ENCODE results near the gene AKAP6. TPM values are rescaled to one million over a fixed set of nuclear protein-coding genes. Genes with fewer than 3 reads are reported as not detected.
"Not testable (repeated sequence)": the region's sequence is repeated elsewhere in the genome, so short reads cannot be mapped to it uniquely, and the experiment has no call there.

AKAP6 gene
- total RNA-seq, 4 donors from 2014 or later, result 4.1 to 34.4 (median 15.3) TPM

GRCh38 chr14:32785585-32785984 is 456.5 kb downstream of the AKAP6 start:
- no peak for TF ChIP-seq POLR2A (IDR thresholded peaks at IDR 0.05)
- no peak for TF ChIP-seq CTCF (IDR thresholded peaks at IDR 0.05)
- intact Hi-C loops (cut with DNase I; ENCODE audit: low total_unique reads), result no loop called here
- no peaks in the 10 kb centered on the region for H3K9me3 ChIP-seq
- no peak overlapping the region for H3K27ac ChIP-seq
- H3K4me1 ChIP-seq, result no peaks in the 10 kb centered on the region
- H3K36me3 ChIP-seq, result no peaks in the 10 kb centered on the region
- DNase-seq, result no peak
- H3K4me3 ChIP-seq, result no peak overlapping the region
- H3K27me3 ChIP-seq, result no peaks in the 10 kb centered on the region

DNA sequence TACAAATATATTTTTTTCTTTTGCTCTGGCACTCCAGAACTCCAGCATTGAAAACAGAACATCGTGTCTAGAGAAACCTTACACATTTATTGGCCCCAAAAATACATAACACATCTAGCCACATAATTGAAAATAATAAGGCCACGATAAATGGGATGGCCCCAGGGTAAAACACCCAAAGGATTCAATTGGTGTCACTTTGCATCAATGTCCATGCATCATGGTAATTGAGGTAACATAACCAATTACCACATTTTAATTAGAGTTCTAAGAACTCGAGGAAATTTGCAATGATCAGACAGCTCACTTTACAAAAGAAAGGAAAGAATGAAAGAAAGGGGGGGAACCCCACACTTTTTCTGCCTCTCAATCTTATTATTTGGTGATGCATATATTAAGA is 457.8 kb downstream of the AKAP6 start:
- Histone ChIP-seq H3K36me3 (no peaks in the 10 kb centered on the region), H3K27me3 (no peaks in the 10 kb centered on the region), H3K4me3 (no peak overlapping the region), H3K4me1 (no peaks in the 10 kb centered on the region), H3K9me3 (no peaks in the 10 kb centered on the region), H3K27ac (no peak overlapping the region)
- DNase-seq, result no peak
- intact Hi-C loops (cut with DNase I; ENCODE audit: low total_unique reads), result no loop called here
- TF ChIP-seq CTCF (IDR thresholded peaks at IDR 0.05) (no peak), POLR2A (IDR thresholded peaks at IDR 0.05) (no peak)

- intact Hi-C loops (cut with DNase I; ENCODE audit: low total_unique reads); DNase-seq: not testable (repeated sequence)
These were observed 463.9 kb downstream of the AKAP6 start for GRCh38 chr14:32793033-32793432.

GRCh38 chr14:32800320-32800719 is 471.2 kb downstream of the AKAP6 start:
- TF ChIP-seq CTCF (IDR thresholded peaks at IDR 0.05) (no peak), POLR2A (IDR thresholded peaks at IDR 0.05) (no peak)
- Histone ChIP-seq H3K27ac (no peak overlapping the region), H3K4me3 (no peak overlapping the region), H3K4me1 (no peaks in the 10 kb centered on the region), H3K27me3 (no peaks in the 10 kb centered on the region), H3K36me3 (no peaks in the 10 kb centered on the region), H3K9me3 (peaks cover 0 to 13% of the 10 kb centered on the region in 2 donors)
- intact Hi-C loops (cut with DNase I; ENCODE audit: low total_unique reads), result no loop called here
- DNase-seq, result no peak

More at GRCh38 chr14:32793033-32793432, 463.9 kb downstream of the AKAP6 start:
- H3K36me3 ChIP-seq, H3K9me3 ChIP-seq, H3K27ac ChIP-seq, H3K27me3 ChIP-seq, H3K4me3 ChIP-seq, H3K4me1 ChIP-seq: not testable (repeated sequence)

DNA sequence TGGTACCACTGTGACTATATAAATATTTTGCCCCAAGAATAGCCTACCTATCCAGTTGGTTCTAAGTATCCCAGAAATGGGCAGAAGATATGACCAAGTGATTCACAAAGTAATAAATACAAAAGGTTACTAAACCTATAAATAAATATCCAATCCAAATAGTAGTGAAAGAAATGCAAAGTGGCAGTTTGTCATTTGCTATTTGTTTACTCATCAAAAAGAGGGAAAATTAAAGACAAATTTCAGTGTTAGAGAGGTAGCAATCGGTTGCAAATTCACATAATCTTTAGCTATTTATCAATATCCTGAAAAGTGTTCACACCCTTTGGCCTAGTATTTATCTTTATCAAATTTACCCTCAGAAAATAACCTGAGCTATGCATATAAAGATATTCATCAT is 473.2 kb downstream of the AKAP6 start:
- Histone ChIP-seq H3K4me1 (no peaks in the 10 kb centered on the region), H3K9me3 (peaks cover 0 to 13% of the 10 kb centered on the region in 2 donors), H3K36me3 (no peaks in the 10 kb centered on the region), H3K4me3 (no peak overlapping the region), H3K27ac (no peak overlapping the region), H3K27me3 (no peaks in the 10 kb centered on the region)
- intact Hi-C loops (cut with DNase I; ENCODE audit: low total_unique reads), result no loop called here
- TF ChIP-seq POLR2A (IDR thresholded peaks at IDR 0.05) (no peak), CTCF (IDR thresholded peaks at IDR 0.05) (no peak)
- no peak for DNase-seq

DNA sequence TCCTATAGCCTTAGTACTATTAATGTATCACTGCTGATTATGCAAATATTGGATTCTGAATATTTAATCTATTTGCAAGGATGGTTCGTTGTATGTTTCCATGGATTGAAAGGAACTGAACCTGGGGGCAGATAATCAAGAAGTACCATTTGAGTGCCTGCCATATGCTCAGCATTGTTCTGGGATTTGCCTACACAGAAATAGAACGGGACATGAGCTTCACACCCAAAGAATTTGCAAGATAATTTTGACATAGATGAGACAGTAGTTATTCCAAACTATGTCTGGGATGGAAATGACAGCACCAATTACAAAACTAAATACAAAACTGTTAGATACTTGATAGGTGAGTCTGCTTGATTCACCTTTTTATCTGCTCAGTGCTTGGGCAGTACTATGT is 476.9 kb downstream of the AKAP6 start:
- Histone ChIP-seq H3K27ac (no peak overlapping the region), H3K36me3 (no peaks in the 10 kb centered on the region), H3K9me3 (peaks cover 0 to 8% of the 10 kb centered on the region in 2 donors), H3K4me1 (no peaks in the 10 kb centered on the region), H3K4me3 (no peak overlapping the region), H3K27me3 (no peaks in the 10 kb centered on the region)
- TF ChIP-seq CTCF (IDR thresholded peaks at IDR 0.05) (no peak), POLR2A (IDR thresholded peaks at IDR 0.05) (no peak)
- no peak for DNase-seq
- intact Hi-C loops (cut with DNase I; ENCODE audit: low total_unique reads), result no loop called here
